ENCODE data around the gene ZDHHC11.
"Not testable (repeated sequence)": the region's sequence is repeated elsewhere in the genome, so short reads cannot be mapped to it uniquely, and the experiment has no call there.

ZDHHC11 gene

GRCh38 chr5:880816-881550, 30.2 kb upstream of the ZDHHC11 start:
- no peak for DNase-seq (ENCODE audit: low read depth in 2 of 3, low spot score in 1 of 3)

DNA sequence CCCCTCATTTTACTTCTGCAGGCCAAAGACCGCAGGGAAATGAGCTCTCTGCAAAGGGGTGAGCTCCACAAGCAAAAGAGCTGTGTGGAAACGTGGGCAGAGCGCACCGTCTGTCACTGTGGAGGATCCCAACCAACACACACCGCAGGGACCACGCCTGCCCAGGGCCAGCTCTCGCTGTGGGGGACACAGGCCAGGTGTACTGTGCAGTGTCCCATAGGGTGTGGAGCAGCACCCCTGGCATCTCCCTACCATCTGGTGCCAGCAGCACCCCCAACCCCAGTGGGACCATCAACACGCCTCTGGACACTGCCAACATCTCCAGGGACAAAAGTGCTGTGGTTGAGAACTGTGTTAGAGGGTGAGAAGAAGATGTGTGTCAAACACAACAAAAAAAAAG, 27.9 kb upstream of the ZDHHC11 start:
- not testable (repeated sequence) for DNase-seq (ENCODE audit: low read depth in 2 of 3, low spot score in 1 of 3)

GRCh38 chr5:878125-878524, 27.3 kb upstream of the ZDHHC11 start:
- no peak for DNase-seq (ENCODE audit: low read depth in 2 of 3, low spot score in 1 of 3)

GRCh38 chr5:876398-877365, 25.9 kb upstream of the ZDHHC11 start:
- no peak for DNase-seq (ENCODE audit: low read depth in 2 of 3, low spot score in 1 of 3)

- DNase-seq (ENCODE audit: low read depth in 2 of 3, low spot score in 1 of 3) = no peak
Observed at GRCh38 chr5:875931-876330, 25.1 kb upstream of the ZDHHC11 start.

DNA sequence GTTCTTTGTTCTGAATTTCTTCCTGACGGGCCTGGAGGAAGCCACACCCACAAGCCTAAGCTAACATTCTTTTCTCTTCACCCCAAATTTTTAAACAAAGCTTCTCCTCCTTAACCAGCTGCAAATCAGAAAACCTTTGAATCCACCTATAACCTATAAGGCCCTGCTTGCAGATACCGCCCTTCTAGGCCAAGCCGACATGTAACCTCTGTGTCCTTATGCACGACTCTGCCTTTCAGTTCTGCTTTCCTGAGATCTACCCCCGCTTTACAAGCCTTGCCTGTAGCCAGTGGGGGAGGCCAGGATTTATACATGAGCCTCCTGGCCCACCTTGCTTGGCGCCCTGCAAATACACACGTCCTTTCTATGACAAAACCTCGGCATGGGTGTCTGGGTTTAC, 22.5 kb upstream of the ZDHHC11 start:
- no peak for DNase-seq (ENCODE audit: low read depth in 2 of 3, low spot score in 1 of 3)

- no peak for DNase-seq (ENCODE audit: low read depth in 2 of 3, low spot score in 1 of 3)
Observed at GRCh38 chr5:872301-872700, 21.5 kb upstream of the ZDHHC11 start.

DNA sequence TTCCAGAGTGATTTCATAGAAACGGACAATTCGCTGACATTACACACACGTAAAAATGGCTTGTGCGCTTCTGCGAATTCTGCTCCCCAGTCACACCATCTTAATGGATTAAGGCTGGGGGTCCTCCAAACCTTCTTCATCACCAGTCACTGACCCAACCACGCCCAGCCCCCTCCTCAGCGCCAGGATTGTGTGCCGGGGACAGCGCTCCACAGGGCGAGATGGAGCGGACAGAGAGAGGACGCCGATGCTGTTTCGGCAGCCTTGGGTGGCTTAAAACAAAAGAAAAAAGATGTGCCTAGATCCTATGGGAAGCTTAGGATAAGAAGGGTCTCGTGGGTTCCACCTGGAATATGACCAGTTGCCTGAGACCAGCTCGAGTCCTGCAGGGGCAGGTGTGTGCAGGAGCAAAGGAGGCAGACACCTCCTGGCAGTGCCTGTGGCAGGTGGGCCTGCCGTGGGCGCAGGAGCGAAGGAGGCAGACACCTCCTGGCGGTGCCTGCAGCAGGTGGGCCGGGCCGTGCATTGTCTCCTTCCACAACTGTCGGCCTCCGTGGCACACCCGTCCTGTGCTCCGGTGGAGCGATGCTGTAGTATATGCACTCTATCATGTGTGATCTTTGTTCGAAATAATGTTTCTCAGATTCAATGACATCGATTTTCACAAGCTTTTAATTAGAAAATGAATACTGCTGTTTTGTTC, 21.0 kb upstream of the ZDHHC11 start:
- DNase-seq (ENCODE audit: low read depth in 2 of 3, low spot score in 1 of 3) = no peak

DNA sequence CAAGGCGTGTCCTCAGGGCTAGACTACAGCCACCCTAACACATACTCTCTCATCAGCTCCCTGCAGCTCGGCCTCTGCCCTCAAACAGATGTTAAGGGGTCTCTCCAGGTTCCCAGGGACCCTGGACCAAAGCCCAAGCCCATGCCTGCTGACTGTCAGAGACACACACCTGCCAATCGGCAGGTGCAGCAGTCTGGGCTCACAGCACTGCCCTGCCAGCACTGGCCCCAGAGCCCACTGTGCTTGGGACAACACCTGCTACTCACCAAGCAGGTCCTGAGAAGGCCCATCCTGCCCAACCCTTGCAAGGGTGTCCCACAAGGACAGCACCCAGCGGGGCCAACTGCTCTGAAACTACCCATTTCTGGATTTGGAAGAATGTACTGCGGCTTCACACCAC, 20.2 kb upstream of the ZDHHC11 start:
- no peak for DNase-seq (ENCODE audit: low read depth in 2 of 3, low spot score in 1 of 3)

DNA sequence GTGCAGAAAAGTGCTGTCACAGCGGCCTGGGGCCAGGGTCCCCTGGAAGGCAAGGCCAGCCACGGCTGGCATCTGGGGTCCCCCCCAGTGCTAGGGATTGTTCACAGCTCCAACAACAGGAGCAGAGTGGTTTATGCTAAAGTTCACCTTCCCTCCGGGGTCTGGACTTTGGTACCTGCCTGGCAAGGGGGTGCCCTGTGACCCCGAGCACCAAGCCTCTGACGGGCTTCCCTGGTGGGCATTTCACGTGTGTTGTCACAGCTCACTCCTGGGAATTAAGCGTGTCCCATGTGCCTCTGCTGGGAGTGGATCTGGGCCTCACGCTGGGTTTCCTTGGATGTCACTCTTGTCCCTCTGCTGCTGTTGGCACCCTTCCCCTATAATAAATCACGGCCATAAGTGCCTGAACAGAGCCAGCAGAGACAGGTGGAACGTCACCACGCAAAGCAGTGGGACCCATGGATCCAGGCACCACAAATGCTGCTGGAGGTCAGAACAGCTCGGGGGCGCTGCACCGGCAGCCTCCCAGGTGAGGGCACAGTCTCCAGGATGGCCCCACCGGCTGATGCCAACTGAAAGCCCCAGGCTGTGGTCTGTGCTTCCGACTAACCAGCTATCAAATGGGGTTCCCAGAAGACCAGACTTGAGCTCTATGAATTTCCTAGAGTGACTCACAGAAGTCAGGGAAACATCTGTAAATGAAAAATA, 17.8 kb upstream of the ZDHHC11 start:
- no peak for DNase-seq (ENCODE audit: low read depth in 2 of 3, low spot score in 1 of 3)

GRCh38 chr5:867300-867870, 16.6 kb upstream of the ZDHHC11 start:
- no peak for DNase-seq (ENCODE audit: low read depth in 2 of 3, low spot score in 1 of 3)

- no peak for DNase-seq (ENCODE audit: low read depth in 2 of 3, low spot score in 1 of 3)
Observed at GRCh38 chr5:865771-866170, 15.0 kb upstream of the ZDHHC11 start.

- DNase-seq (ENCODE audit: low read depth in 2 of 3, low spot score in 1 of 3) = no peak
Observed at GRCh38 chr5:865168-865521, 14.4 kb upstream of the ZDHHC11 start.

DNA sequence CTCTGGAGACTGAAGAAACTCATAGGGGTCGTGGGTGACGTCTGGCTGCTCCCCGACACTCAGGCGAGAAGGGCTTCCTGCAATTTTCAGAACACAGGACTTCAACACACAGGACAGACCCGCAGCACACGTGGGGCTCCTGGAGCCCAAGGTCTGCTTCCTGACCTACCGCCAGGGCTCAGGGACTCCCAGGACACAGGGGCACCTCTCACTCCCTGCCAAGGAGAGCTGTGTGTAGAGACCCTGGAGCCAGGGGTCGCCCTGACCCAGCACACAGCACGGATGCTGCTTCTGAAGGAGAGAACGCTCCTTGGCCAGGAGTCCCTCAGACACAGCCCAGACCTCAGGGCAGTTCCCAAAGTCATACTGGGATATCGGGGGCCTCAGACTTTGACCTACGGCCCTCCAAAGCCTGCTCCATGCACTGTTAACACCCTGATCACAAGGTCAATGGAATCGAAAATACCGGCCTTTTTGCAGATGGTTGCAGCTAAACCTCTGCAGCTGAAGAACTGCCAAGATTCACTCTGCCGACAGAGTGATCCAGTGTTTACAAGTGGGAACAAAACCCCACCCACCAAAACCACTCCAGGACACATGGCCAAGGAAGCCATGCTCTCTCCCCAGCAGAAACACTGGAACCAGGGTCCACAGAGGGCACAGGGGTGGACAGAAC, 13.8 kb upstream of the ZDHHC11 start:
- no peak for DNase-seq (ENCODE audit: low read depth in 2 of 3, low spot score in 1 of 3)

DNA sequence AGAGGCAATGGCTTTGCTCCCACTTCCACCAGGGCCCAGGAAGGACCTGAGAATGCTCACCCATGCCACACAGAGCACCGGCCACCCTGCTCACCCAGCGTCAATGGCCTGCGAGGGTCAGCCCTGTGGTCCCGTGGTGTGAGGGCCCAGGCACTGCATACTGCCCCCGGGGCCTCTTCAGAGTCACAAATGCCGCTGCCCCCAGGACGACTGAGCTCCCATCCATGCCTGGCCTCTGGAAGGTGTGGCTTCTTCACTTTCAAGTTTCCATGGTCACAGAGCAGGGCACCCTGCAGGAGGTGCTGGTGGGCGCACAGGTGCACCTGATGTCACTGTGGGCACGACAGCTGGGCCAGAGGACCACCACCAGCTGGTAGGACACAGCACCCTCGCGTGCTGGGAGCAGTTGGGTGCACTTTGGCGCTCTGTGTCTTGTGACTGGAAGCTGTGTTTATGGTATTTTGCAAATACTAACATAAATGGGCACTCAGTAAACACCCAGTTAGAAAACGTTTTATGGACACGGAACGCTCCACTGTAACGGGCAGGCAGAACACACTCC, 12.5 kb upstream of the ZDHHC11 start:
- DNase-seq (ENCODE audit: low read depth in 2 of 3, low spot score in 1 of 3) = no peak

GRCh38 chr5:862367-863243, 11.8 kb upstream of the ZDHHC11 start:
- DNase-seq (ENCODE audit: low read depth in 2 of 3, low spot score in 1 of 3) = no peak

GRCh38 chr5:861442-862366, 10.9 kb upstream of the ZDHHC11 start:
- DNase-seq (ENCODE audit: low read depth in 2 of 3, low spot score in 1 of 3) = no peak

Measured in stimulated activated CD4-positive, alpha-beta T cell treated with anti-CD3 and anti-CD28 coated beads, Interleukin-12 subunit alpha, Interleukin-12 subunit beta, amount 100 ng/mL, for 48 hours (primary cell).